A673 (cell line): ENCODE data around the gene STIL.

ENCODE experiments used
- EZH2 ChIP-seq: fragments of 200-600 bp; sonication (generic); IDR thresholded peaks from 2 replicates; pipeline ENCODE4 v1.6.1; 2017; ENCODE audit warnings: borderline replicate concordance, low read depth, mild to moderate bottlenecking, mixed read lengths, antibody characterized with exemption, low read length; ENCODE audit not compliant: poor library complexity, severe bottlenecking
- TF ChIP-seq, protein P1 (sequence below): fragments of 300-800, 200-600 bp; sonication (generic); conservative IDR thresholded peaks from 2 replicates; pipeline ENCODE4 v1.5.1; 2017; ENCODE audit warnings: low read depth, mild to moderate bottlenecking, antibody characterized with exemption, low read length, moderate library complexity, mixed read lengths

DNA sequence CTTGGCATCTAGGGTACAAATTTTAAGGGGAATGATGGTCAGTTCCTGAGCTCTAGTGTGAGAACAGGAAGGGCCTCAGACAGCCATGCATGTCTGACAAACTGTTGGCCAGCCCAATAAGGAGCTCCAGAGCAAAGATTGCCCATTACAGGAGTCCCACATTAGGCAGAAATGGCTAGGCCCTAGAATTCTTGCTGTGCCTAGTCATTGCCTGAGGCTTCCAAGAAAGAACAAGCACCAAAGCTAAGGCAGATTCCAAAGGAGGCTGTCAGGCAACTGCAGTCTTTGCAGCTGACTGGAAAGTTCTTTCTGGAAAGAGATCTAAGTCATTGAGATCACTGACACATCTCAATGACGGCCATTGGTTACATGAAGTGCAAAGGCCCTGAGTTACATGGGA is 3.9 kb upstream of the STIL start:
- TF ChIP-seq, protein P1, sequence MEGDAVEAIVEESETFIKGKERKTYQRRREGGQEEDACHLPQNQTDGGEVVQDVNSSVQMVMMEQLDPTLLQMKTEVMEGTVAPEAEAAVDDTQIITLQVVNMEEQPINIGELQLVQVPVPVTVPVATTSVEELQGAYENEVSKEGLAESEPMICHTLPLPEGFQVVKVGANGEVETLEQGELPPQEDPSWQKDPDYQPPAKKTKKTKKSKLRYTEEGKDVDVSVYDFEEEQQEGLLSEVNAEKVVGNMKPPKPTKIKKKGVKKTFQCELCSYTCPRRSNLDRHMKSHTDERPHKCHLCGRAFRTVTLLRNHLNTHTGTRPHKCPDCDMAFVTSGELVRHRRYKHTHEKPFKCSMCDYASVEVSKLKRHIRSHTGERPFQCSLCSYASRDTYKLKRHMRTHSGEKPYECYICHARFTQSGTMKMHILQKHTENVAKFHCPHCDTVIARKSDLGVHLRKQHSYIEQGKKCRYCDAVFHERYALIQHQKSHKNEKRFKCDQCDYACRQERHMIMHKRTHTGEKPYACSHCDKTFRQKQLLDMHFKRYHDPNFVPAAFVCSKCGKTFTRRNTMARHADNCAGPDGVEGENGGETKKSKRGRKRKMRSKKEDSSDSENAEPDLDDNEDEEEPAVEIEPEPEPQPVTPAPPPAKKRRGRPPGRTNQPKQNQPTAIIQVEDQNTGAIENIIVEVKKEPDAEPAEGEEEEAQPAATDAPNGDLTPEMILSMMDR = no peak
- TF ChIP-seq EZH2 = no peak
